Uterus (tissue), 2 donors: ENCODE measurements around the gene TRIM44.

Source experiments
- CTCF ChIP-seq, 4 experiments: fragments of 200-600 bp in 2 of 4; fragments of 450-650 bp in 2 of 4; sonication (generic) in 2 of 4; IDR thresholded peaks; one replicate each; pipeline ENCODE4 v1.5.1; 2016 to 2019; ENCODE audit warnings: antibody characterized with exemption in 4 of 4, mild to moderate bottlenecking in 2 of 4, moderate library complexity in 1 of 4
- POLR2A ChIP-seq, 2 donors: fragments of 450-650 bp; IDR thresholded peaks; one replicate each; pipeline ENCODE4 v1.6.1; 2016; ENCODE audit warnings: antibody characterized with exemption in 2 of 2, mild to moderate bottlenecking in 1 of 2, moderate library complexity in 1 of 2

DNA sequence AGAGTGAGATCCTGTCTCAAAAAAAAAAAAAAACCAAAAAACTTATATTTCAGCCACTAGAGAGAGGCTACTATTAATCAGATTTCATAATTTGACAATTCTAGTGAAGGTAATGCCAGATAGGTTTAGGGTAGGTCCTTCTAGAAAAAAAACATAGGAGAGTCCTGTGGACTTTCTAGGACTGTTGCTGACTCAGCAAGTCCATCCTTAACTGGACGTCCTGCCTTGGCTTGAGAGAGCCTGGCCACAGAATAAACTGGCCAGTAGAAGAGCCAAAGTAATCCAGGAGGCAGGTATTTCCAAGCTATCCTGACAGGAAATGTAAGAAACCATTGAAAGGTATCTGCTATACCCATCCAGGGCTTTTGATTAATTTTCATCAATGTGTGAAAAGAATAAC lies 64.6 kb downstream of the TRIM44 start:
- TF ChIP-seq POLR2A (IDR thresholded peaks at IDR 0.05), result no peak
- TF ChIP-seq CTCF (IDR thresholded peaks at IDR 0.05), result no peak
